CD4-positive, alpha-beta memory T cell (primary cell): Measurements from ENCODE around the gene LIN7C. TPM values are rescaled to one million over a fixed set of nuclear protein-coding genes. Genes with fewer than 3 reads are reported as not detected.
A peak's percentile ranks its signal among the peaks of the same experiment; 100 is the strongest.

ENCODE experiments used
- CTCF ChIA-PET: fragments of 350-600 bp; sonication (Branson Sonifier 250); formaldehyde crosslinking; loops from one replicate; lab custom pipeline; 2021; ENCODE audit warnings: inconsistent platforms; ENCODE audit not compliant: partially characterized antibody; lab: Charles Lee
- POLR2A ChIA-PET: fragments of 350-600 bp; sonication (Branson Sonifier 250); formaldehyde crosslinking; loops from one replicate; lab custom pipeline; 2021; ENCODE audit not compliant: partially characterized antibody; lab: Charles Lee
- DNase-seq, 5 donors: peaks; one replicate each; pipeline versions ENCODE4 v3.0.0 to v3.0.0-alpha.2; 2020 to 2022; ENCODE audit warnings: mixed read lengths in 1 of 5
- H3K27ac ChIP-seq: one replicate; pipeline ENCODE4 v1.7.0; 2013; ENCODE audit warnings: low read depth, low read length
- H3K27me3 ChIP-seq: 2 replicates; pipeline ENCODE4 v1.7.0; 2013; ENCODE audit warnings: mild to moderate bottlenecking, low read length, moderate library complexity; ENCODE audit not compliant: insufficient read depth
- H3K36me3 ChIP-seq: 2 replicates; pipeline ENCODE4 v1.7.0; 2013; ENCODE audit warnings: mild to moderate bottlenecking, low read length, moderate library complexity; ENCODE audit not compliant: insufficient read depth
- H3K4me1 ChIP-seq: 2 replicates; pipeline ENCODE4 v1.7.0; 2013; ENCODE audit warnings: mild to moderate bottlenecking, low read length, moderate library complexity; ENCODE audit not compliant: insufficient read depth
- H3K4me3 ChIP-seq, 2 donors: one replicate each; pipeline ENCODE4 v1.7.0; 2013; ENCODE audit warnings: low read length in 2 of 2, mild to moderate bottlenecking in 1 of 2
- H3K9me3 ChIP-seq, 2 donors: one replicate each; pipeline ENCODE4 v1.7.0; 2013; ENCODE audit warnings: low read length in 2 of 2, control low read depth in 1 of 2; ENCODE audit not compliant: control insufficient read depth in 1 of 2
- H3K27ac Mint-ChIP-seq, 7 donors: one replicate each; pipeline ENCODE4 v1.8.0; 2020 to 2021; ENCODE audit warnings: mixed read lengths in 7 of 7, mild to moderate bottlenecking in 6 of 7, inconsistent platforms in 3 of 7, moderate library complexity in 3 of 7
- H3K27me3 Mint-ChIP-seq, 2 donors: one replicate each; pipeline ENCODE4 v1.8.0; 2020 to 2021; ENCODE audit warnings: mixed read lengths in 2 of 2
- H3K36me3 Mint-ChIP-seq, 2 donors: one replicate each; pipeline ENCODE4 v1.8.0; 2020 to 2021; ENCODE audit warnings: mixed read lengths in 2 of 2, inconsistent platforms in 1 of 2, mild to moderate bottlenecking in 1 of 2
- H3K4me1 Mint-ChIP-seq, 4 donors: one replicate each; pipeline ENCODE4 v1.8.0; 2020 to 2021; ENCODE audit warnings: mixed read lengths in 4 of 4, mild to moderate bottlenecking in 1 of 4
- H3K4me3 Mint-ChIP-seq, 8 donors: one replicate each; pipeline ENCODE4 v1.8.0; 2020 to 2021; ENCODE audit warnings: mixed read lengths in 8 of 8, mild to moderate bottlenecking in 7 of 8, moderate library complexity in 6 of 8, inconsistent platforms in 3 of 8
- H3K9me3 Mint-ChIP-seq, 8 donors: one replicate each; pipeline ENCODE4 v1.8.0; 2020 to 2021; ENCODE audit warnings: mixed read lengths in 8 of 8, mild to moderate bottlenecking in 5 of 8, inconsistent platforms in 3 of 8, moderate library complexity in 1 of 8
- intact Hi-C: fragments of 100-400 bp; cut with micrococcal nuclease; formaldehyde crosslinking; loops from one replicate; pipeline ENCODE4 v1.15.1; 2023
- polyA plus RNA-seq, 2 donors: library from polyadenylated mRNA; unstranded; fragments of 300-500 nt; fragmentation: Illumina TruSeq; gene quantifications; one replicate each; pipeline ENCODE4 v1.2.3, GENCODE V29; 2021
- total RNA-seq, 2 experiments: library from RNA; stranded (reverse); gene quantifications; one replicate each; pipeline ENCODE4 v1.2.3, GENCODE V29; 2021

Gene LIN7C
- total RNA-seq: 10 to 100 TPM; 30.7 to 31.8 TPM
- polyA plus RNA-seq: 10 to 100 TPM; 16.4 to 17.8 TPM

GRCh38 chr11:27506200-27507182 is at the start of gene LIN7C:
Gene LIN7C (minus strand): TSS chr11:27506769. CDS start chr11:27506752, 17 bp downstream.
- ChIA-PET CTCF (interaction anchor here (0.7 to 2.1 kb wide), 4 partner anchors 8 to 32 kb away, joined by 3 to 10 read pairs (median 6); no protein-coding TSS in a partner anchor), POLR2A (interaction anchor here (1.0 to 2.2 kb wide), 3 partner anchors 10 to 144 kb away, joined by 3 to 13 read pairs (median 4); partner anchors contain the start of gene CCDC34)
- peaks cover 34 to 65% (median 47%) of the 10 kb centered on the region in 4 donors for H3K4me1 Mint-ChIP-seq
- no peaks in the 10 kb centered on the region for H3K36me3 ChIP-seq
- H3K27me3 ChIP-seq: no peaks in the 10 kb centered on the region
- peak; percentile 89 to 98 (median 93) for DNase-seq
- H3K27ac ChIP-seq: peak within 1 kb of the TSS; percentile 80
- intact Hi-C loops: loop anchor here (1.0 kb wide), 4 partner anchors 8 to 602 kb away; partner anchors contain the start of genes CCDC34, KIF18A, LGR4 and METTL15
- H3K9me3 Mint-ChIP-seq: no peaks in the 10 kb centered on the region
- peaks cover 7 to 16% of the 10 kb centered on the region in 2 donors for H3K36me3 Mint-ChIP-seq
- no peaks in the 10 kb centered on the region for H3K27me3 Mint-ChIP-seq
- peak within 1 kb of the TSS; percentile 95 to 100 (median 100) for H3K27ac Mint-ChIP-seq
- H3K9me3 ChIP-seq: no peaks in the 10 kb centered on the region
- peaks cover 49% of the 10 kb centered on the region for H3K4me1 ChIP-seq
- peak within 1 kb of the TSS; percentile 95 to 98 for H3K4me3 ChIP-seq
- H3K4me3 Mint-ChIP-seq: peak within 1 kb of the TSS; percentile 99 to 100 (median 100)

- no peak for DNase-seq
- H3K9me3 ChIP-seq: no peaks in the 10 kb centered on the region
- intact Hi-C loops: no loop called here
- Mint-ChIP-seq H3K36me3 (no peaks in the 10 kb centered on the region), H3K27me3 (peaks cover 0 to 1% of the 10 kb centered on the region in 2 donors), H3K4me3 (no peak overlapping the region), H3K4me1 (no peaks in the 10 kb centered on the region), H3K27ac (no peak overlapping the region), H3K9me3 (peaks cover 0 to 7% (median 0%) of the 10 kb centered on the region in 8 donors)
- H3K27me3 ChIP-seq: no peaks in the 10 kb centered on the region
- no peaks in the 10 kb centered on the region for H3K36me3 ChIP-seq
- no peaks in the 10 kb centered on the region for H3K4me1 ChIP-seq
- POLR2A ChIA-PET: no interaction called here
- H3K4me3 ChIP-seq: no peak overlapping the region
- no peak overlapping the region for H3K27ac ChIP-seq
- CTCF ChIA-PET: no interaction called here
Observed at GRCh38 chr11:27555264-27555663, 48.7 kb upstream of the LIN7C start.

- Mint-ChIP-seq H3K27me3 (peaks cover 0 to 1% of the 10 kb centered on the region in 2 donors), H3K27ac (no peak overlapping the region), H3K9me3 (peaks cover 0 to 4% (median 0%) of the 10 kb centered on the region in 8 donors), H3K4me3 (no peak overlapping the region), H3K4me1 (no peaks in the 10 kb centered on the region), H3K36me3 (peaks cover 0 to 6% of the 10 kb centered on the region in 2 donors)
- ChIA-PET POLR2A (no interaction called here), CTCF (no interaction called here)
- Histone ChIP-seq H3K36me3 (no peaks in the 10 kb centered on the region), H3K4me3 (no peak overlapping the region), H3K27ac (no peak overlapping the region), H3K9me3 (no peaks in the 10 kb centered on the region), H3K4me1 (no peaks in the 10 kb centered on the region), H3K27me3 (no peaks in the 10 kb centered on the region)
- intact Hi-C loops: no loop called here
- no peak for DNase-seq
Observed at GRCh38 chr11:27553186-27553585, 46.6 kb upstream of the LIN7C start.

- Mint-ChIP-seq H3K4me1 (no peaks in the 10 kb centered on the region), H3K27ac (no peak overlapping the region), H3K27me3 (peaks cover 0 to 1% of the 10 kb centered on the region in 2 donors), H3K36me3 (peaks cover 0 to 6% of the 10 kb centered on the region in 2 donors), H3K9me3 (peaks cover 0 to 4% (median 0%) of the 10 kb centered on the region in 8 donors), H3K4me3 (no peak overlapping the region)
- Histone ChIP-seq H3K4me1 (no peaks in the 10 kb centered on the region), H3K27me3 (no peaks in the 10 kb centered on the region), H3K36me3 (no peaks in the 10 kb centered on the region), H3K27ac (no peak overlapping the region), H3K9me3 (no peaks in the 10 kb centered on the region), H3K4me3 (no peak overlapping the region)
- POLR2A ChIA-PET: no interaction called here
- intact Hi-C loops: no loop called here
- DNase-seq: no peak
- CTCF ChIA-PET: no interaction called here
Observed at GRCh38 chr11:27552341-27552740, 45.8 kb upstream of the LIN7C start.

- DNase-seq: no peak
- Mint-ChIP-seq H3K4me1 (no peaks in the 10 kb centered on the region), H3K27ac (no peak overlapping the region), H3K27me3 (peaks cover 0 to 1% of the 10 kb centered on the region in 2 donors), H3K9me3 (peaks cover 0 to 4% (median 0%) of the 10 kb centered on the region in 8 donors), H3K36me3 (peaks cover 0 to 6% of the 10 kb centered on the region in 2 donors), H3K4me3 (no peak overlapping the region)
- Histone ChIP-seq H3K27ac (no peak overlapping the region), H3K27me3 (no peaks in the 10 kb centered on the region), H3K36me3 (no peaks in the 10 kb centered on the region), H3K9me3 (no peaks in the 10 kb centered on the region), H3K4me3 (no peak overlapping the region), H3K4me1 (no peaks in the 10 kb centered on the region)
- ChIA-PET CTCF (no interaction called here), POLR2A (no interaction called here)
- intact Hi-C loops: no loop called here
Observed at GRCh38 chr11:27551127-27551526, 44.6 kb upstream of the LIN7C start.

- Histone ChIP-seq H3K27ac (no peak overlapping the region), H3K4me1 (no peaks in the 10 kb centered on the region), H3K4me3 (no peak overlapping the region), H3K36me3 (no peaks in the 10 kb centered on the region), H3K27me3 (no peaks in the 10 kb centered on the region), H3K9me3 (no peaks in the 10 kb centered on the region)
- no peaks in the 10 kb centered on the region for H3K27me3 Mint-ChIP-seq
- no peak overlapping the region for H3K27ac Mint-ChIP-seq
- no peak overlapping the region for H3K4me3 Mint-ChIP-seq
- H3K9me3 Mint-ChIP-seq: peaks cover 0 to 1% (median 0%) of the 10 kb centered on the region in 8 donors
- peaks cover 2 to 16% of the 10 kb centered on the region in 2 donors for H3K36me3 Mint-ChIP-seq
- DNase-seq: no peak
- CTCF ChIA-PET: no interaction called here
- POLR2A ChIA-PET: no interaction called here
- H3K4me1 Mint-ChIP-seq: no peaks in the 10 kb centered on the region
- intact Hi-C loops: no loop called here
Observed at GRCh38 chr11:27545946-27546345, 39.4 kb upstream of the LIN7C start.

- Histone ChIP-seq H3K36me3 (no peaks in the 10 kb centered on the region), H3K4me3 (no peak overlapping the region), H3K4me1 (no peaks in the 10 kb centered on the region), H3K27ac (no peak overlapping the region), H3K9me3 (no peaks in the 10 kb centered on the region), H3K27me3 (no peaks in the 10 kb centered on the region)
- Mint-ChIP-seq H3K9me3 (no peaks in the 10 kb centered on the region), H3K4me1 (no peaks in the 10 kb centered on the region), H3K27me3 (no peaks in the 10 kb centered on the region), H3K4me3 (no peak overlapping the region), H3K27ac (no peak overlapping the region), H3K36me3 (peaks cover 2 to 16% of the 10 kb centered on the region in 2 donors)
- intact Hi-C loops: no loop called here
- ChIA-PET CTCF (no interaction called here), POLR2A (no interaction called here)
- DNase-seq: no peak
Observed at GRCh38 chr11:27545035-27545434, 38.5 kb upstream of the LIN7C start.
